PC-3 (cell line): ENCODE data around the gene KLHL9. TPM values are rescaled to one million over a fixed set of nuclear protein-coding genes. Genes with fewer than 3 reads are reported as not detected.
A peak's percentile ranks its signal among the peaks of the same experiment; 100 is the strongest.

ENCODE experiments used
- ATAC-seq: fragments of 200-7000 bp; cut with Tn5 transposase; 2 replicates; pipeline ENCODE4 v1.9.1; 2020; ENCODE audit warnings: mild to moderate bottlenecking, moderate library complexity
- BruUV-seq: library from RNA; stranded (reverse); fragments of 400-500 nt; replicated peaks from 2 replicates; lab custom pipeline; 2021; lab: Mats Ljungman, UMichigan
- CTCF ChIA-PET: fragments of 300-600 bp; sonication (Branson Sonifier 250); formaldehyde crosslinking; loops from one replicate; lab custom pipeline; 2022; ENCODE audit warnings: antibody characterized with exemption; lab: Charles Lee
- POLR2A ChIA-PET: fragments of 300-600 bp; sonication (Branson Sonifier 250); formaldehyde crosslinking; loops from one replicate; lab custom pipeline; 2022; ENCODE audit warnings: antibody characterized with exemption; ENCODE audit not compliant: unreplicated experiment; lab: Charles Lee
- DNase-seq: peaks from one replicate; pipeline ENCODE4 v3.0.0-alpha.2; 2015
- H2AFZ ChIP-seq: fragments of 300-600 bp; sonication (generic); 2 replicates; pipeline ENCODE4 v1.6.0; 2016; ENCODE audit warnings: antibody characterized with exemption, low read length
- H3F3A ChIP-seq: fragments of 300-600 bp; sonication (generic); one replicate; pipeline ENCODE4 v1.6.0; 2017; ENCODE audit warnings: antibody characterized with exemption, low read length, control low read depth, mild to moderate bottlenecking; ENCODE audit not compliant: unreplicated experiment
- H3K27ac ChIP-seq: fragments of 300-600 bp; sonication (generic); 2 replicates; pipeline ENCODE4 v1.5.1; 2016; ENCODE audit warnings: mild to moderate bottlenecking, low read length
- H3K27me3 ChIP-seq: fragments of 300-600 bp; sonication (generic); 2 replicates; pipeline ENCODE4 v1.6.1; 2016; ENCODE audit warnings: low read length, mixed read lengths
- H3K36me3 ChIP-seq: fragments of 300-600 bp; sonication (generic); 2 replicates; pipeline ENCODE4 v1.6.1; 2016; ENCODE audit warnings: low read depth, mixed run types, low read length, mixed read lengths
- H3K4me1 ChIP-seq: fragments of 300-600 bp; sonication (generic); 2 replicates; pipeline ENCODE4 v1.5.1; 2016; ENCODE audit warnings: low read length; ENCODE audit not compliant: insufficient read depth
- H3K4me2 ChIP-seq: fragments of 300-600 bp; sonication (generic); 2 replicates; pipeline ENCODE4 v1.6.0; 2016; ENCODE audit warnings: low read length
- H3K4me3 ChIP-seq: fragments of 300-600 bp; sonication (generic); 2 replicates; pipeline ENCODE4 v1.5.1; 2016; ENCODE audit warnings: mild to moderate bottlenecking, low read length, mixed read lengths
- H3K79me2 ChIP-seq: fragments of 300-600 bp; sonication (generic); 2 replicates; pipeline ENCODE4 v1.6.1; 2017; ENCODE audit warnings: low read length, mixed read lengths
- H3K9ac ChIP-seq: fragments of 300-600 bp; sonication (generic); 2 replicates; pipeline ENCODE4 v1.6.0; 2016; ENCODE audit warnings: mild to moderate bottlenecking, low read length
- H3K9me2 ChIP-seq: fragments of 300-600 bp; sonication (generic); replicated peaks from 2 replicates; pipeline ENCODE4 v1.6.1; 2016; ENCODE audit warnings: mixed run types, low read length, mixed read lengths
- H3K9me3 ChIP-seq: fragments of 300-600 bp; sonication (generic); 2 replicates; pipeline ENCODE4 v1.6.1; 2016; ENCODE audit warnings: low read length, mixed read lengths
- H4K20me1 ChIP-seq: fragments of 300-600 bp; sonication (generic); 2 replicates; pipeline ENCODE4 v1.6.1; 2016; ENCODE audit warnings: low read length, mixed read lengths
- EZH2 ChIP-seq: fragments of 300-600 bp; sonication (generic); IDR thresholded peaks from one replicate; pipeline ENCODE4 v1.6.1; 2017; ENCODE audit warnings: antibody characterized with exemption, mild to moderate bottlenecking, low read length; ENCODE audit not compliant: unreplicated experiment
- EZH2phosphoT487 ChIP-seq: fragments of 300-600 bp; sonication (generic); IDR thresholded peaks from 2 replicates; pipeline ENCODE4 v1.6.1; 2018; ENCODE audit warnings: mild to moderate bottlenecking, antibody characterized with exemption, low read length, borderline replicate concordance
- intact Hi-C: fragments of 100-400 bp; cut with micrococcal nuclease; formaldehyde crosslinking; loops from 2 replicates; pipeline ENCODE4 v1.9.0; 2023
- total RNA-seq: library from RNA; depleted of rRNA; stranded (reverse); fragments of >200 nt; gene quantifications from 2 replicates; pipeline ENCODE4 v1.2.3, GENCODE V29; 2014
- TF ChIP-seq, protein P1 (sequence below): fragments of 300-600 bp; sonication (generic); conservative IDR thresholded peaks from 2 replicates; pipeline ENCODE4 v1.5.1; 2017; ENCODE audit warnings: antibody characterized with exemption, low read depth, mild to moderate bottlenecking, low read length

The KLHL9 gene
- total RNA-seq, 1 experiment from 2014 or later = 11.2 TPM

DNA sequence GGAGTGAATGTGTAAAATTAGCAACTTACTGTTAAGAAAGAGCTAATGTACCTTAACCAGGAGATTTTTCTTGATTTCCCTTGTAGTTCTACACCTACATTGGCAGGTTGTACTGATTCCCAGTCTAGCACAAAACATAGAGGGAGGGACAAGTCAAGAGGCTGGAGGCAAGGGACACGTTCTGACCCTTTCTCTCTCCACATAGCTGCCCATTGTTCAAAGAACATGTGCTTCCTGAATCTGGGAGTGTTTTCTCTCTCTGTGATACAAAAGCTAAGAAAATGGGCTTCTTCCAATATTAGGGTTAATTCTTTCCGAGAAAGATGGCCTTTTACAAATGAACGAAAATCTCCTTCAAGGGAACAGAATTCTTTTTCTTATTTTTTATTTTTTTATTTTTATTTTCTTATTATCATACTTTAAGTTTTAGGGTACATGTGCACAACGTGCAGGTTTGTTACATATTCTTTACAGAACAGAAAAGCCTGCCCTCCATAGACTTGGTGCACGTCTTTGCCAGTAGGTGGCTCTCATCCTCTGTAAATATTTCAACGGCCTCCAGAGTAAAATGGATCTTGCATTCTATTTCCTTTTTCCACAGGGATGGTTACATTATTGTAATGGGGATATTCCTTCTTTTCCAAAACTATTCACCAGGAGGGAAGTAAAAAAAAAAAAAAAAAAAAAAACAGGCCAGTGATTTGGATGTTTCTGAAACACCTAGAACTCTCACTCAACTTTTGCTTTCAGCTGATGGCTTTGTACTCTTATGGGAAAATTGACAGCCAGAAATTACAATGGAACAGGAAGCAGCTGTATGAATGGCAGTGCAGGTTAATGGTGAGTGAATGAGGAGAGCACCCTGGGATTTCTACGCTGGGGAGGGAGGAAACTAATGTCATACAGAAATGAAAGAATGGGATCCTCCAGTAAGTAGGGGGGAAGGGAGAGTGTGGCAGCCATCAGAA, 17.0 kb downstream of the KLHL9 start:
- ATAC-seq = peak; percentile 76
- BruUV-seq = no TSS peak
- no peaks in the 10 kb centered on the region for H3K9me2 ChIP-seq
- H3K27ac ChIP-seq = no peak overlapping the region
- POLR2A ChIA-PET = no interaction called here
- no peaks in the 10 kb centered on the region for H3K9me3 ChIP-seq
- H3K27me3 ChIP-seq = no peaks in the 10 kb centered on the region
- CTCF ChIA-PET = interaction anchor here (0.6 to 1.5 kb wide), 4 partner anchors 11 to 691 kb away, joined by 3 to 30 read pairs (median 8); partner anchors contain the start of gene CDKN2B
- H3K79me2 ChIP-seq = no peaks in the 10 kb centered on the region
- DNase-seq = peak; percentile 64
- H3F3A ChIP-seq = no peaks in the 10 kb centered on the region
- H4K20me1 ChIP-seq = no peaks in the 10 kb centered on the region
- intact Hi-C loops = loop anchor here (2.0 kb wide), 3 partner anchors 65 to 471 kb away; no protein-coding TSS in a partner anchor
- H3K36me3 ChIP-seq = no peaks in the 10 kb centered on the region
- H2AFZ ChIP-seq = no peak overlapping the region
- 0 out of 2 replicates have a peak overlapping the region, but pooled peaks have one; percentile 5 for H3K4me2 ChIP-seq
- no peak overlapping the region for H3K9ac ChIP-seq
- TF ChIP-seq EZH2 (no peak), EZH2phosphoT487 (no peak)
- TF ChIP-seq, protein P1, sequence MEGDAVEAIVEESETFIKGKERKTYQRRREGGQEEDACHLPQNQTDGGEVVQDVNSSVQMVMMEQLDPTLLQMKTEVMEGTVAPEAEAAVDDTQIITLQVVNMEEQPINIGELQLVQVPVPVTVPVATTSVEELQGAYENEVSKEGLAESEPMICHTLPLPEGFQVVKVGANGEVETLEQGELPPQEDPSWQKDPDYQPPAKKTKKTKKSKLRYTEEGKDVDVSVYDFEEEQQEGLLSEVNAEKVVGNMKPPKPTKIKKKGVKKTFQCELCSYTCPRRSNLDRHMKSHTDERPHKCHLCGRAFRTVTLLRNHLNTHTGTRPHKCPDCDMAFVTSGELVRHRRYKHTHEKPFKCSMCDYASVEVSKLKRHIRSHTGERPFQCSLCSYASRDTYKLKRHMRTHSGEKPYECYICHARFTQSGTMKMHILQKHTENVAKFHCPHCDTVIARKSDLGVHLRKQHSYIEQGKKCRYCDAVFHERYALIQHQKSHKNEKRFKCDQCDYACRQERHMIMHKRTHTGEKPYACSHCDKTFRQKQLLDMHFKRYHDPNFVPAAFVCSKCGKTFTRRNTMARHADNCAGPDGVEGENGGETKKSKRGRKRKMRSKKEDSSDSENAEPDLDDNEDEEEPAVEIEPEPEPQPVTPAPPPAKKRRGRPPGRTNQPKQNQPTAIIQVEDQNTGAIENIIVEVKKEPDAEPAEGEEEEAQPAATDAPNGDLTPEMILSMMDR = peak; percentile 62
- H3K4me1 ChIP-seq = no peaks in the 10 kb centered on the region
- H3K4me3 ChIP-seq = no peak overlapping the region

DNA sequence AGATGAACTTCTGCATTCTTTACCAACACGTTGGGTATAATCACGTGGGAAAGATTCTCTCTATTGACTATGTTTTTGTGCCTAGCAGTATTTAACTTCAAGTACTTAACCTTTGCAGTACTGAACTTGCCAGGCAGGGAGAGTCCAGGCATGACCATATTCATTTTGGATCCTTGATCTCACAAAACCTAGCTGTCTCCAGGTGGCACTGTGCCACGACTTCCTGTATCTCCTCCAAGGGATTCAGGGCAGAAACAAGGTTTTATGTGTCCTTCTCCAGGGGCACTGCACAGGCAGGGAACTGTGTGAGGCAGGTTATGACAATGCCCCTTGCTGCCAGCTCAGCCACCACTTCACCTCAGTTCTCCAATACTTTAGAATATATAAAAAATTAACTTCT, 18.3 kb downstream of the KLHL9 start:
- no peak for ATAC-seq
- Histone ChIP-seq H2AFZ (no peak overlapping the region), H3K27ac (no peak overlapping the region), H3K9me3 (no peaks in the 10 kb centered on the region), H3K27me3 (no peaks in the 10 kb centered on the region), H4K20me1 (no peaks in the 10 kb centered on the region), H3K9ac (no peak overlapping the region), H3K4me2 (no peak overlapping the region), H3K9me2 (no peaks in the 10 kb centered on the region), H3K79me2 (no peaks in the 10 kb centered on the region), H3K4me3 (no peak overlapping the region), H3K36me3 (no peaks in the 10 kb centered on the region), H3F3A (no peaks in the 10 kb centered on the region), H3K4me1 (no peaks in the 10 kb centered on the region)
- CTCF ChIA-PET = no interaction called here
- peak; percentile 31 for DNase-seq
- no TSS peak for BruUV-seq
- TF ChIP-seq, protein P1 = no peak
- no peak for TF ChIP-seq EZH2
- no peak for TF ChIP-seq EZH2phosphoT487
- POLR2A ChIA-PET = no interaction called here
- intact Hi-C loops = no loop called here
